ENCODE data around the gene QKI. TPM values are rescaled to one million over a fixed set of nuclear protein-coding genes. Genes with fewer than 3 reads are reported as not detected.
A peak's percentile ranks its signal among the peaks of the same experiment; 100 is the strongest.

The QKI gene
- total and polyA plus RNA-seq, 4 donors: 27.1 to 213 (median 89.5) TPM

DNA sequence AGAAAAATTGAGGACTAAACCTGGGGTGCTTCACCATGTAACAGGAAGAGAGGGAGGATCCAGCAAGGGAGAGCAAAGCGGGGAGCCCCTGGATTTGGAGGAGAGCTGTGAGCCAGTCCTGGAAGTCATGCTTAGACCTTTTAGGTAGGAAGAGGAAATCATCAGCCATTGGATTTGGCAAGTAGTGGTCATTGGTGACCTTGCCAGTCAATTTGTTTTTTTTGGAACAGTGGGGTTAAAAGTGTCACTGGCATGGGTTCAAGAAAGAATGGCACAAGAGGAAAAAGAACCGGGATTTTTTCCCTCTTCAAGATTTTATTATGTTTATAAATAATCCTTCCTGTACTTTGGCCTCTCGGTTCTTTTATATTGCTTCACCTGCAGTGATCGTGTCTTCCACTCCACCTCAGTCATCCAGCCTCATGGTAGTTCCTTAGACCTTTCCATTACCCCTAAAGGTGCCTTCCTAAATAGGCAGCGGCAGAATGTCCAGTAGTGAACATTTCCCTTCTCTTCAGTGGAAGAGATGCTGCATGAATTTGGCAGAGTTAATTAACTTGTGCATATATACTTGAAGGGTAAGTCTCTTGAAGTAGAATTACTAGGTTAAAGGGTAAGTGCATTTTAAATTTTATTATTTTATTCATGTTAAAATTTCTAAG lies 124.7 kb downstream of the QKI start:
- intact Hi-C loops (cut with DNase I): loop anchor here in 1 of 2 donors (10.0 kb wide), 1 partner anchor 124 kb away; the partner anchor contains the start of gene QKI
- ATAC-seq (ENCODE audit: low FRiP score): no peak
- 54 to 55% methylated on average over 5 of the region's 5 CpGs for WGBS, 2 donors

GRCh38 chr6:163543321-163543720 lies 128.8 kb downstream of the QKI start:
- ATAC-seq (ENCODE audit: low FRiP score) (no peak), DNase-seq (no peak)
- Histone ChIP-seq H3K27me3 (ENCODE audit: control insufficient read depth in 1 of 2, insufficient read depth in 2 of 2, low read length in 1 of 2) (no peaks in the 10 kb centered on the region), H3K27ac (ENCODE audit: low read depth in 1 of 2, low read length in 2 of 2) (no peak overlapping the region), H3K36me3 (ENCODE audit: control insufficient read depth in 1 of 2, insufficient read depth in 2 of 2, low read length in 1 of 2) (no peaks in the 10 kb centered on the region), H3K4me3 (ENCODE audit: low read length in 2 of 2) (no peak overlapping the region), H3K4me1 (ENCODE audit: control insufficient read depth in 1 of 2, insufficient read depth in 2 of 2, low read length in 2 of 2) (peaks cover 0 to 9% of the 10 kb centered on the region in 2 donors), H3K9me3 (ENCODE audit: control insufficient read depth, low read length) (no peaks in the 10 kb centered on the region)
- WGBS, 2 donors: 67 to 78% methylated on average over 2 of the region's 2 CpGs
- intact Hi-C loops (cut with DNase I): no loop called here

More for the DNA sequence above, 124.7 kb downstream of the QKI start:
- H3K4me1 ChIP-seq (ENCODE audit: control insufficient read depth in 1 of 2, insufficient read depth in 2 of 2, low read length in 2 of 2): no peaks in the 10 kb centered on the region
- no peaks in the 10 kb centered on the region for H3K36me3 ChIP-seq (ENCODE audit: control insufficient read depth in 1 of 2, insufficient read depth in 2 of 2, low read length in 1 of 2)
- no peak overlapping the region for H3K4me3 ChIP-seq (ENCODE audit: low read length in 2 of 2)
- no peak overlapping the region for H3K27ac ChIP-seq (ENCODE audit: low read depth in 1 of 2, low read length in 2 of 2)
- no peaks in the 10 kb centered on the region for H3K9me3 ChIP-seq (ENCODE audit: control insufficient read depth, low read length)
- DNase-seq: no peak
- H3K27me3 ChIP-seq (ENCODE audit: control insufficient read depth in 1 of 2, insufficient read depth in 2 of 2, low read length in 1 of 2): no peaks in the 10 kb centered on the region

GRCh38 chr6:163545370-163545769 lies 130.9 kb downstream of the QKI start:
- intact Hi-C loops (cut with DNase I): no loop called here
- Histone ChIP-seq H3K4me1 (ENCODE audit: control insufficient read depth in 1 of 2, insufficient read depth in 2 of 2, low read length in 2 of 2) (peaks cover 0 to 9% of the 10 kb centered on the region in 2 donors), H3K27ac (ENCODE audit: low read depth in 1 of 2, low read length in 2 of 2) (no peak overlapping the region), H3K4me3 (ENCODE audit: low read length in 2 of 2) (no peak overlapping the region), H3K27me3 (ENCODE audit: control insufficient read depth in 1 of 2, insufficient read depth in 2 of 2, low read length in 1 of 2) (no peaks in the 10 kb centered on the region), H3K36me3 (ENCODE audit: control insufficient read depth in 1 of 2, insufficient read depth in 2 of 2, low read length in 1 of 2) (peaks cover 0 to 1% of the 10 kb centered on the region in 2 donors), H3K9me3 (ENCODE audit: control insufficient read depth, low read length) (no peaks in the 10 kb centered on the region)
- WGBS, 2 donors: 77% methylated on average over 5 of the region's 5 CpGs
- no peak for DNase-seq
- ATAC-seq (ENCODE audit: low FRiP score): no peak

- H3K36me3 ChIP-seq (ENCODE audit: control insufficient read depth in 1 of 2, insufficient read depth in 2 of 2, low read length in 1 of 2): peaks cover 0 to 1% of the 10 kb centered on the region in 2 donors
- WGBS, 2 donors: 76 to 78% methylated on average over 3 of the region's 3 CpGs
- no peak overlapping the region for H3K27ac ChIP-seq (ENCODE audit: low read depth in 1 of 2, low read length in 2 of 2)
- ATAC-seq (ENCODE audit: low FRiP score) (no peak), DNase-seq (no peak)
- H3K4me1 ChIP-seq (ENCODE audit: control insufficient read depth in 1 of 2, insufficient read depth in 2 of 2, low read length in 2 of 2): peaks cover 0 to 9% of the 10 kb centered on the region in 2 donors
- H3K4me3 ChIP-seq (ENCODE audit: low read length in 2 of 2): no peak overlapping the region
- no peaks in the 10 kb centered on the region for H3K9me3 ChIP-seq (ENCODE audit: control insufficient read depth, low read length)
- intact Hi-C loops (cut with DNase I): no loop called here
- no peaks in the 10 kb centered on the region for H3K27me3 ChIP-seq (ENCODE audit: control insufficient read depth in 1 of 2, insufficient read depth in 2 of 2, low read length in 1 of 2)
Measured at GRCh38 chr6:163547287-163547686, 132.8 kb downstream of the QKI start.

GRCh38 chr6:163548624-163549023 lies 134.1 kb downstream of the QKI start:
- H3K4me3 ChIP-seq (ENCODE audit: low read length in 2 of 2): no peak overlapping the region
- H3K4me1 ChIP-seq (ENCODE audit: control insufficient read depth in 1 of 2, insufficient read depth in 2 of 2, low read length in 2 of 2): peaks cover 0 to 9% of the 10 kb centered on the region in 2 donors
- intact Hi-C loops (cut with DNase I): no loop called here
- DNase-seq: no peak
- no peak overlapping the region for H3K27ac ChIP-seq (ENCODE audit: low read depth in 1 of 2, low read length in 2 of 2)
- ATAC-seq (ENCODE audit: low FRiP score): no peak
- no peaks in the 10 kb centered on the region for H3K9me3 ChIP-seq (ENCODE audit: control insufficient read depth, low read length)
- H3K36me3 ChIP-seq (ENCODE audit: control insufficient read depth in 1 of 2, insufficient read depth in 2 of 2, low read length in 1 of 2): peaks cover 0 to 1% of the 10 kb centered on the region in 2 donors
- 96 to 97% methylated on average over 3 of the region's 3 CpGs for WGBS, 2 donors
- H3K27me3 ChIP-seq (ENCODE audit: control insufficient read depth in 1 of 2, insufficient read depth in 2 of 2, low read length in 1 of 2): no peaks in the 10 kb centered on the region

DNA sequence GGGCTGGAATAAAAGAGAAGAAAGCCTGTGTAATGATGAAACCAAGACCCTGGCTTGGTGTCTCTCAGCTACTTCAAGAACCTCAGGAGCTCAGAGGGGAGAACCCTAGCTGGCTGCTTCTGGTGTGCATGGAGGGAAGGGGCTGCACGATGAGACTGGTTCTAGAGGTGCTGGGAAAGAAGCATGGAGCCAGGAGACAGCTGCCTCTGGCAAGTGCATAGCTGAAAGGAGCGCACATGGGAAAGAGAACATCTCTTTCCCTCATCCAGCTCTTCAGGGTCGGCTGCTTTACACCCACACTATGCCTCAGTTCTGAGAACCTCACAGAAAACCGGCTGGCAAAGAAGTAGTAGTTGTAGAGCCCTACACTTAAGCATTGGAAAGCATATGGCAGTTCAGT lies 139.5 kb downstream of the QKI start:
- intact Hi-C loops (cut with DNase I): loop anchor here in 1 of 2 donors (10.0 kb wide), 1 partner anchor 129 kb away; no protein-coding TSS in a partner anchor
- Histone ChIP-seq H3K4me3 (ENCODE audit: low read length in 2 of 2) (no peak overlapping the region), H3K27me3 (ENCODE audit: control insufficient read depth in 1 of 2, insufficient read depth in 2 of 2, low read length in 1 of 2) (no peaks in the 10 kb centered on the region), H3K27ac (ENCODE audit: low read depth in 1 of 2, low read length in 2 of 2) (no peak overlapping the region), H3K36me3 (ENCODE audit: control insufficient read depth in 1 of 2, insufficient read depth in 2 of 2, low read length in 1 of 2) (peaks cover 0 to 1% of the 10 kb centered on the region in 2 donors), H3K9me3 (ENCODE audit: control insufficient read depth, low read length) (no peaks in the 10 kb centered on the region), H3K4me1 (ENCODE audit: control insufficient read depth in 1 of 2, insufficient read depth in 2 of 2, low read length in 2 of 2) (peaks cover 0 to 1% of the 10 kb centered on the region in 2 donors)
- ATAC-seq (ENCODE audit: low FRiP score) (no peak), DNase-seq (no peak)
- 83% methylated on average over 4 of the region's 4 CpGs for WGBS, 2 donors

DNA sequence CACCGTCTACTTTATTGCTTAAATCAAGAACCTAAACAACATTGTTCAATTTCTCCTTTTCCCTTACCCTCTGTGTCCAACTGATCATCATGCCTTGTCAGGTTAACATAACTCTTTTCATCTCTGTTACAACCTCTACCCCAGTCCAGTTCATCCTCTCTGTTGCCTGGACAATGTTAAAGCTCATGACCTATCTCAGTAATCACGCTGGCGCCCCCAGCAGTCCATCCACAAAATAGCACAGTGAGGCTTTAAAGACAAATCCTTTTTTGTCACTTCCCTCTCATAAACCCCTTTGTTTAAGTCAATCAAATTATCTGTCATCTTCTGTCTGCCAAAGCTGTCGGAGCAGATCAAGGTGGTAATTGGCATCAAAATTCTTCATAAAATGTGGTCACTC lies 140.1 kb downstream of the QKI start:
- Histone ChIP-seq H3K4me3 (ENCODE audit: low read length in 2 of 2) (no peak overlapping the region), H3K27ac (ENCODE audit: low read depth in 1 of 2, low read length in 2 of 2) (no peak overlapping the region), H3K4me1 (ENCODE audit: control insufficient read depth in 1 of 2, insufficient read depth in 2 of 2, low read length in 2 of 2) (peaks cover 0 to 1% of the 10 kb centered on the region in 2 donors), H3K36me3 (ENCODE audit: control insufficient read depth in 1 of 2, insufficient read depth in 2 of 2, low read length in 1 of 2) (peaks cover 0 to 1% of the 10 kb centered on the region in 2 donors), H3K9me3 (ENCODE audit: control insufficient read depth, low read length) (no peaks in the 10 kb centered on the region), H3K27me3 (ENCODE audit: control insufficient read depth in 1 of 2, insufficient read depth in 2 of 2, low read length in 1 of 2) (no peaks in the 10 kb centered on the region)
- no peak for ATAC-seq (ENCODE audit: low FRiP score)
- intact Hi-C loops (cut with DNase I): loop anchor here in 1 of 2 donors (10.0 kb wide), 1 partner anchor 130 kb away; no protein-coding TSS in a partner anchor
- WGBS, 2 donors: 72 to 78% methylated on average over 4 of the region's 4 CpGs
- DNase-seq: peak; percentile 58 to 80

DNA sequence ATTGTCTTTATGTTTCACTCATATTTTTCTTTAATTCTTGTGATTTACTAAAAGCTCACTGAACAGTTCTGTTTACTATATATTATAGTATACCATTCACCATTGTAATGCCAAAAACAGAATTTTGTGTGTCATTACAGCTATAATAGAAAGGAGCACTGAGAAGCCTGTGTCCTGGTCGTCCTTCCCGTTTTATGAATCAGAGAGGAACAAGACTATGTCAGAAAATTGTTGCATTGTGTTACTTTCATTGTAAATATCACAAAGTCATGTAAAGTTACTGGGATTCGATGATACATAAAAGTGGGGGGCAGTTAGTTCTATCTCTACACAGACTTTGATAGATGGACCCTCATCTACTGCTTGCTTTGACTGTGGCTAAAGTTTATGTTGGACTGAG lies 145.1 kb downstream of the QKI start:
- 48 to 53% methylated on average over 3 of the region's 3 CpGs for WGBS, 2 donors
- Histone ChIP-seq H3K4me3 (ENCODE audit: low read length in 2 of 2) (no peak overlapping the region), H3K9me3 (ENCODE audit: control insufficient read depth, low read length) (no peaks in the 10 kb centered on the region), H3K27ac (ENCODE audit: low read depth in 1 of 2, low read length in 2 of 2) (no peak overlapping the region), H3K36me3 (ENCODE audit: control insufficient read depth in 1 of 2, insufficient read depth in 2 of 2, low read length in 1 of 2) (no peaks in the 10 kb centered on the region), H3K27me3 (ENCODE audit: control insufficient read depth in 1 of 2, insufficient read depth in 2 of 2, low read length in 1 of 2) (no peaks in the 10 kb centered on the region), H3K4me1 (ENCODE audit: control insufficient read depth in 1 of 2, insufficient read depth in 2 of 2, low read length in 2 of 2) (peaks cover 1 to 4% of the 10 kb centered on the region in 2 donors)
- intact Hi-C loops (cut with DNase I): loop anchor here in 1 of 2 donors (10.0 kb wide), 1 partner anchor 135 kb away; no protein-coding TSS in a partner anchor
- ATAC-seq (ENCODE audit: low FRiP score) (no peak), DNase-seq (no peak)

DNA sequence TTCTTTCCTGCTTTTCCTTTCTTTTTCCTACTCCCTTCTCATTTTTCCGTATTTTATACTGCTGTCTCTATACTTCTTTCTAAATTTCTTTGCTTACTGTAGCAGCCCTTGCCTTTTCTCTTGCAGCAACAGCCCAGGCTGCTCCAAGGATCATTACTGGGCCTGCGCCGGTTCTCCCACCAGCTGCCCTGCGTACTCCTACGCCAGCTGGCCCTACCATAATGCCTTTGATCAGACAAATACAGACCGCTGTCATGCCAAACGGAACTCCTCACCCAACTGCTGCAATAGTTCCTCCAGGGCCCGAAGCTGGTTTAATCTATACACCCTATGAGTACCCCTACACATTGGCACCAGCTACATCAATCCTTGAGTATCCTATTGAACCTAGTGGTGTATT lies 148.8 kb downstream of the QKI start:
- no peaks in the 10 kb centered on the region for H3K9me3 ChIP-seq (ENCODE audit: control insufficient read depth, low read length)
- intact Hi-C loops (cut with DNase I): no loop called here
- no peak for ATAC-seq (ENCODE audit: low FRiP score)
- no peak overlapping the region for H3K27ac ChIP-seq (ENCODE audit: low read depth in 1 of 2, low read length in 2 of 2)
- peaks cover 0 to 2% of the 10 kb centered on the region in 2 donors for H3K36me3 ChIP-seq (ENCODE audit: control insufficient read depth in 1 of 2, insufficient read depth in 2 of 2, low read length in 1 of 2)
- 94 to 95% methylated on average over 8 of the region's 8 CpGs for WGBS, 2 donors
- H3K4me3 ChIP-seq (ENCODE audit: low read length in 2 of 2): no peak overlapping the region
- H3K27me3 ChIP-seq (ENCODE audit: control insufficient read depth in 1 of 2, insufficient read depth in 2 of 2, low read length in 1 of 2): no peaks in the 10 kb centered on the region
- no peak for DNase-seq
- H3K4me1 ChIP-seq (ENCODE audit: control insufficient read depth in 1 of 2, insufficient read depth in 2 of 2, low read length in 2 of 2): peaks cover 1 to 4% of the 10 kb centered on the region in 2 donors
